GM21529 (cell line): Measurements from ENCODE around the gene MUC2.

Experiments used
- ATAC-seq: cut with Tn5 transposase; IDR thresholded peaks from one replicate; pipeline ENCODE4 v1.9.1; 2021; ENCODE audit not compliant: unreplicated experiment

Gene MUC2

GRCh38 chr11:1050581-1051355 lies 23.9 kb upstream of the MUC2 start:
- ATAC-seq = peak; percentile 64

- ATAC-seq = no peak
Observed at GRCh38 chr11:1051356-1052132, 23.1 kb upstream of the MUC2 start.

- ATAC-seq = no peak
Observed at GRCh38 chr11:1052133-1053011, 22.3 kb upstream of the MUC2 start.

- no peak for ATAC-seq
Observed at GRCh38 chr11:1053121-1053901, 21.4 kb upstream of the MUC2 start.

GRCh38 chr11:1054143-1055108 lies 20.2 kb upstream of the MUC2 start:
- no peak for ATAC-seq

- no peak for ATAC-seq
Observed at GRCh38 chr11:1055109-1055703, 19.5 kb upstream of the MUC2 start.

- ATAC-seq = no peak
Observed at GRCh38 chr11:1055990-1056771, 18.5 kb upstream of the MUC2 start.

- no peak for ATAC-seq
Observed at GRCh38 chr11:1057806-1058205, 16.9 kb upstream of the MUC2 start.

GRCh38 chr11:1059759-1060158 lies 14.9 kb upstream of the MUC2 start:
- no peak for ATAC-seq

GRCh38 chr11:1060410-1060809 lies 14.3 kb upstream of the MUC2 start:
- ATAC-seq = no peak

GRCh38 chr11:1060852-1061616 lies 13.6 kb upstream of the MUC2 start:
- ATAC-seq = no peak

GRCh38 chr11:1062075-1062820 lies 12.4 kb upstream of the MUC2 start:
- no peak for ATAC-seq

GRCh38 chr11:1064167-1064566 lies 10.5 kb upstream of the MUC2 start:
- no peak for ATAC-seq

GRCh38 chr11:1067812-1068496 lies 6.7 kb upstream of the MUC2 start:
- no peak for ATAC-seq

- ATAC-seq = no peak
Observed at GRCh38 chr11:1069740-1070139, 4.9 kb upstream of the MUC2 start.
